T-helper 1 cell (primary cell): ENCODE results near the gene MEIOSIN.
A peak's percentile ranks its signal among the peaks of the same experiment; 100 is the strongest.
"Not testable (repeated sequence)": the region's sequence is repeated elsewhere in the genome, so short reads cannot be mapped to it uniquely, and the experiment has no call there.

Experiments
- DNase-seq, 5 donors: peaks; one replicate each; pipeline ENCODE4 v3.0.0-alpha.2; 2012 to 2020

MEIOSIN gene

GRCh38 chr19:45781214-45782161 is 48.2 kb downstream of the MEIOSIN start:
- no peak for DNase-seq

- DNase-seq, result no peak
Observed at GRCh38 chr19:45782162-45782691, 49.0 kb downstream of the MEIOSIN start, which contains the start of gene DMPK. Gene DMPK (minus strand): TSS chr19:45782490. CDS start chr19:45782352, 138 bp downstream.

GRCh38 chr19:45782820-45783785 is 49.9 kb downstream of the MEIOSIN start:
- DNase-seq, result no peak

GRCh38 chr19:45784096-45784495 is 50.9 kb downstream of the MEIOSIN start:
- DNase-seq, result no peak

- DNase-seq, result no peak
Observed at GRCh38 chr19:45785097-45785496, 51.9 kb downstream of the MEIOSIN start.

- DNase-seq, result no peak
Observed at GRCh38 chr19:45785781-45786532, 52.7 kb downstream of the MEIOSIN start.

GRCh38 chr19:45786533-45786894 is 53.3 kb downstream of the MEIOSIN start:
- DNase-seq, result no peak

GRCh38 chr19:45789035-45789786 is 56.0 kb downstream of the MEIOSIN start:
- no peak for DNase-seq

GRCh38 chr19:45790942-45791341 is 57.7 kb downstream of the MEIOSIN start:
- peak in 1 of 5 donors; percentile 62 for DNase-seq

GRCh38 chr19:45791744-45792469 is 58.7 kb downstream of the MEIOSIN start:
- DNase-seq, result no peak

GRCh38 chr19:45792470-45793177 is 59.4 kb downstream of the MEIOSIN start, which contains the start of gene DMWD:
Gene DMWD (minus strand): TSS chr19:45792845. CDS start chr19:45792756, 89 bp downstream.
- DNase-seq, result peak; percentile 98 to 99 (median 99)

- DNase-seq, result no peak
Observed at GRCh38 chr19:45793178-45793564, 59.9 kb downstream of the MEIOSIN start.

GRCh38 chr19:45793876-45794275 is 60.6 kb downstream of the MEIOSIN start:
- DNase-seq, result no peak

GRCh38 chr19:45794627-45795026 is 61.4 kb downstream of the MEIOSIN start:
- no peak for DNase-seq

- DNase-seq, result peak in 4 of 5 donors; percentile 36 to 54 (median 48)
Observed at GRCh38 chr19:45798995-45799517, 65.8 kb downstream of the MEIOSIN start.

GRCh38 chr19:45799541-45799940 is 66.3 kb downstream of the MEIOSIN start:
- DNase-seq, result not testable (repeated sequence)

- DNase-seq, result no peak
Observed at GRCh38 chr19:45800070-45800553, 66.9 kb downstream of the MEIOSIN start.

- DNase-seq, result no peak
Observed at GRCh38 chr19:45801603-45802175, 68.5 kb downstream of the MEIOSIN start.
